Measurements from ENCODE around the gene DNAJC5.
A peak's percentile ranks its signal among the peaks of the same experiment; 100 is the strongest.
"Not testable (repeated sequence)": the region's sequence is repeated elsewhere in the genome, so short reads cannot be mapped to it uniquely, and the experiment has no call there.

DNAJC5 gene

GRCh38 chr20:63915471-63915870, 20.5 kb downstream of the DNAJC5 start:
- no peak for DNase-seq

GRCh38 chr20:63916371-63916939, 21.5 kb downstream of the DNAJC5 start:
- DNase-seq: not testable (repeated sequence)

GRCh38 chr20:63917811-63918210, 22.9 kb downstream of the DNAJC5 start:
- no peak for DNase-seq

GRCh38 chr20:63919130-63919529, 24.2 kb downstream of the DNAJC5 start:
- no peak for DNase-seq

- DNase-seq: no peak
Measured at GRCh38 chr20:63920226-63920625, 25.3 kb downstream of the DNAJC5 start.

GRCh38 chr20:63923651-63924050, 28.7 kb downstream of the DNAJC5 start:
- no peak for DNase-seq

- DNase-seq: no peak
Measured at GRCh38 chr20:63924241-63924640, 29.3 kb downstream of the DNAJC5 start.

- no peak for DNase-seq
Measured at GRCh38 chr20:63926298-63926697, 31.4 kb downstream of the DNAJC5 start.

- no peak for DNase-seq
Measured at GRCh38 chr20:63929071-63929470, 34.1 kb downstream of the DNAJC5 start.

- DNase-seq: not testable (repeated sequence)
Measured at GRCh38 chr20:63929473-63929883, 34.6 kb downstream of the DNAJC5 start.

GRCh38 chr20:63930971-63931553, 36.1 kb downstream of the DNAJC5 start:
- DNase-seq: no peak

- DNase-seq: no peak
Measured at GRCh38 chr20:63931735-63932134, 36.8 kb downstream of the DNAJC5 start.

GRCh38 chr20:63932606-63933160, 37.8 kb downstream of the DNAJC5 start:
- DNase-seq: no peak

GRCh38 chr20:63933646-63934045, 38.7 kb downstream of the DNAJC5 start:
- no peak for DNase-seq

- no peak for DNase-seq
Measured at GRCh38 chr20:63934271-63935068, 39.5 kb downstream of the DNAJC5 start.

GRCh38 chr20:63935447-63935846, 40.5 kb downstream of the DNAJC5 start:
- DNase-seq: no peak

GRCh38 chr20:63937596-63937995, 42.7 kb downstream of the DNAJC5 start:
- no peak for DNase-seq

- no peak for DNase-seq
Measured at GRCh38 chr20:63939061-63939935, 44.4 kb downstream of the DNAJC5 start.

- DNase-seq: no peak
Measured at GRCh38 chr20:63940071-63940471, 45.1 kb downstream of the DNAJC5 start.

- no peak for DNase-seq
Measured at GRCh38 chr20:63940472-63941266, 45.7 kb downstream of the DNAJC5 start.

- peak; percentile 97 for DNase-seq
Measured at GRCh38 chr20:63941282-63942081, 46.6 kb downstream of the DNAJC5 start.
